AG09319 (cell line): ENCODE results near the gene ALPK3.

Experiments used
- DNase-seq: peaks from one replicate; pipeline ENCODE4 v3.0.0-alpha.2; 2010; ENCODE audit warnings: low read depth; ENCODE audit errors: extremely low read depth
- TF ChIP-seq, protein P1 (sequence below): IDR thresholded peaks from 2 replicates; pipeline ENCODE4 v1.5.1; 2011; ENCODE audit warnings: low read depth, mild to moderate bottlenecking, inconsistent platforms, low read length, moderate library complexity

Gene ALPK3

DNA sequence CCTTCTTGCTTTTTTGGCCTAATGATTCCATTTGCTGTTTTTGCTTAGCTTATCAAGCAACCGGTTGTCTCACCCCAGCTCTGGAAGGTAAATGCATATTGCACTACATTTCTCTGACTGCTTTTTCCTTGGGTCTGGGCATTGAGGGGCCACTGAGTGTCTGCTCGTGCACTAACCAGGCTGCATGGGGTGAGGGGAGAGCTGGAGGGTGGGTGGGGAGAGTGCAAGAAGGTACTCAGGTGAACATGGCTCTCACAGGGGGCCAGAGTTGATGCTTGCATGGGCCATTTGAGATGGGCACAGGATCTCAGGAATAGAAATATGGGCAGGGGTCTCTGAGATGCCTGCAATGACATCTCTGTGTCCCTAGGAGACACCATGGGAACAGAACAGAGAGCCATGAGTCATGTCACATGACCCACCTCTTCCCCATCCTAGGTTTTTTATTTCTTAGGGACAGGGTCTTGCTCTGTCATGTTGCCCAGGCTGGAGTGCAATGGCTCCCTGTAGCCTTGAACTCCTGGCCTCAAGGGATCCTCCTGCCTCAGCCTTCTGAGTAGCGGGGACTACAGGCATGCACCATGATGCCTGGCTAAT is 6.2 kb downstream of the ALPK3 start:
- DNase-seq: no peak
- TF ChIP-seq, protein P1, sequence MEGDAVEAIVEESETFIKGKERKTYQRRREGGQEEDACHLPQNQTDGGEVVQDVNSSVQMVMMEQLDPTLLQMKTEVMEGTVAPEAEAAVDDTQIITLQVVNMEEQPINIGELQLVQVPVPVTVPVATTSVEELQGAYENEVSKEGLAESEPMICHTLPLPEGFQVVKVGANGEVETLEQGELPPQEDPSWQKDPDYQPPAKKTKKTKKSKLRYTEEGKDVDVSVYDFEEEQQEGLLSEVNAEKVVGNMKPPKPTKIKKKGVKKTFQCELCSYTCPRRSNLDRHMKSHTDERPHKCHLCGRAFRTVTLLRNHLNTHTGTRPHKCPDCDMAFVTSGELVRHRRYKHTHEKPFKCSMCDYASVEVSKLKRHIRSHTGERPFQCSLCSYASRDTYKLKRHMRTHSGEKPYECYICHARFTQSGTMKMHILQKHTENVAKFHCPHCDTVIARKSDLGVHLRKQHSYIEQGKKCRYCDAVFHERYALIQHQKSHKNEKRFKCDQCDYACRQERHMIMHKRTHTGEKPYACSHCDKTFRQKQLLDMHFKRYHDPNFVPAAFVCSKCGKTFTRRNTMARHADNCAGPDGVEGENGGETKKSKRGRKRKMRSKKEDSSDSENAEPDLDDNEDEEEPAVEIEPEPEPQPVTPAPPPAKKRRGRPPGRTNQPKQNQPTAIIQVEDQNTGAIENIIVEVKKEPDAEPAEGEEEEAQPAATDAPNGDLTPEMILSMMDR: no peak

DNA sequence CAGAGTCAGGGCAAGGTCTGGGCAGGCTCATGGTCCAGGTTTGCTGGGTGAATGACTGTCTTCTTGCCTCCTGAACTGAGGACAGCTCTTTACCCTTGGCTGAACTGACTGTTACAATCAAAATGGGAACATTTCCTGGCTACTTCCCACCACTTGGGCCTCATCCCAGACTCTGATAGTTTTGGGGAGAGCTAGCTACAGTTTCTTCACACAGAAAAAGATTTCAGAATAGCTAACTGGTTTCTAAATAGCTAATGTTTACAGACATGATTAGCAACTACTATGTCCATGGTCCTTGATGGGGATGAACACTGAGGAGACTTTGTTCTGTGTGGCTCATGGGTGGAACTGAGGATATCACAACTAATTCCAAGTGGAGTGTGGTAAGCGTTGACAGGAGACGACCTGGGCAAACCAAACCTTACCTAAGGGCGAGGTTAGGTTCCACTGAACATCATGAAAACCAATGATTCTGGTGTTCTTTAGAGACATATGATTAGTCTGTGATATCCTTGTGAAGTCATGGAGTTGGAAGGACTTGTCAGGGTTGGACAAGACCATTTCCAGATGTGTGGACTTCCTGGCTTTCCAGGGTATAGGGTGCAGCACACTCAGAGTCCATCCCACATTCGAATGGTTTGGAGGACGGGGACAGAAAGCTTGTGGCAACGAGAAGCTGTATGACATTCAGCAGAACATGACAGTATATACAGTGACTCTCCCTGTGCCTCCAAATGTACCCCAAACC is 7.3 kb downstream of the ALPK3 start:
- DNase-seq: peak; percentile 18
- TF ChIP-seq, protein P1: no peak

DNA sequence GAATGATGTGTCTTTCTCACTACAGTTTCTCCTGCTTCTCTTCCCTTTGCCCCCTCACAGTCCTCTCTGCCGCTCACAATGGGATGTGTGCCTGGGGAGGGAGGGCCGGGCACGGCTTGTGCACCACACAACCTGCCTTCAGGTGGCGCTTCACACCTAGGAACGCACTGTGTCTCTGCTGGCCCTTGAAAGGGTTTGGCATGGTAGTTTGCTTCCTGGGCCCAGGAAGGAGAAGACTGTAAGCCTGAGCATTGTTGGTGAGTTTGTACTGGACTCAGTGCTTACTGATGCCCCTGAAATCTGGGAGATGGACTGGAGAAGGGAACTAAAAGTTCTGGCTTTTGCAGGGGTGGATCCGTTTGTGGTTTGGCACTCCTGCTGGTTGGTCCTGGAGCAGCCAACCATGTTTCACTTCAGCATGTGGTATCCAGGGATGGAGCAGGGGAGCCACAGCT is 9.2 kb downstream of the ALPK3 start:
- TF ChIP-seq, protein P1: no peak; the same call in 1 of the 2 replicates
- no peak for DNase-seq

DNA sequence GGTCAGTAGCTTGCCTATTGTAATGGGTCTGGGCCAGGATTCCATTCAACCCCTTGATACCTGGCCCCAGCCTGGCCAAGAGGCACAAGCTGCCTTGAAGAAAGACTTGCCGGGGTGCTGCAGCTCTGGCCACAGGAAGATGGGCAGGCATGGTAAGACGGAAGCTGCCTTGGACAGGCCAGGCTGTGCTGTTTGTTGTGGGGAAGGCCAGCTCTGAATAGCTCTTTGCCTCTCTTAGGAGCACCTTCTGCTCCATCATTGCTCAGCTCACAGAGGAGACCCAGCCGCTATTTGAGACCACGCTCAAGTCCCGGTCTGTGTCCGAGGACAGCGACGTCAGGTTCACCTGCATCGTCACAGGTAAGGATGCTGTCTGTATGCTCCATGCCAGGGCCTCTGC is 10.1 kb downstream of the ALPK3 start:
- DNase-seq: no peak
- TF ChIP-seq, protein P1: no peak

DNA sequence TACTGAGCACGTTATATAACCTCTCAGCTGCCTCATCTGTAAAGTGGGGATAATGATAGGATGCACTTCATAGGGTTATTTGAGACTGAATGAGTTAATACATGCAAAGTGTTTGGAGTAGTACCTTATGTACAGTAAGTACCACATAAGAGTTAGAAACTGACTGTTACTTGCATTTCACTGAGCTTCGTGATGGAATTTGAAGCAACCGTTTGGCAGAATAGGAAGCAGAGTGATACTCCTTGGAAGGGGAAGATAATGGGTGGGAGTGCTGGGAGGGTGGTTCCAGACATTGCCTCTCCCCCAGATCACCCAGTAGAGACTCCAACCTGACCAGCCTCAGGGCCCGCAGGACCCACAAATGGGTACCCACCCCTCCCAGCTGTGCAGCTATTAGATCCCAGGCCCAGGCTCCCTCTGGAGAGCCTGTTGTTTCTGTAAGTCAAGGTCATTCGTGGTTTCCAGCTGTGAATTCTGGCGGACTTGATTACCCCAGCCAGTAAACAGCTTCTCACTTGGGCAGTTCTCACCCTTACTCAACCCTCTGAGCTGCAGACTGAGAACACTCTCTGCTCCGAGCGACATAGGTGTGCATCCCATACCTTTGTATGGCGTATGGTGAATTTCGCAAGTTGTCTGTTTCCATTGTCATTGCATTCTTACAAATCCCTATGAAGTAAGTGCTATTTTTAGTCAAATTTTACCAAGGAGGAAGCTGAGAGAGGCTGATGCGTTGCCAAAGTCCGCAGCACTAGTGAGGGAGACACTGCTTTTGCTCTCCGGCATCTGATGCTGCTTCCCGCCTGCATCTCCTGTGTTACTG is 11.1 kb downstream of the ALPK3 start:
- TF ChIP-seq, protein P1: no peak
- no peak for DNase-seq

DNA sequence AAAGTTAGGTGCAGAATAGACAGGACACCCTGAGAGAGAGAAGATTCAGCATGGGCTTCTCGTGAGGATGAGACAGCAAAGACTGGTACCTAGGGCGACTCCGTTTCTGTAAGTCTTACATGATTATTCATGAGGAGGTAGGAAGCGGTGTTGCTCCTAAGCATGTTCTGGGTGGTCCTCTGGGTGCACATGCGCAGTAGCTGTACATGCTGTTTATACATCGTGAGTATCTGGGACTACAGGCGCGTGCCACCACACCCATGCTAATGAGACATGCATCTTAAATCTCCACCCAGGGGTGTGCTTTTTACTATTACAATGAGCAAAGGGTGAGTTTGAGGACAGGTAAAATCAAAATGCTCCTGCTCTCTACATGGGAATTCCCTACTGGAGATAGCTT is 12.3 kb downstream of the ALPK3 start:
- TF ChIP-seq, protein P1: no peak
- DNase-seq: no peak

DNA sequence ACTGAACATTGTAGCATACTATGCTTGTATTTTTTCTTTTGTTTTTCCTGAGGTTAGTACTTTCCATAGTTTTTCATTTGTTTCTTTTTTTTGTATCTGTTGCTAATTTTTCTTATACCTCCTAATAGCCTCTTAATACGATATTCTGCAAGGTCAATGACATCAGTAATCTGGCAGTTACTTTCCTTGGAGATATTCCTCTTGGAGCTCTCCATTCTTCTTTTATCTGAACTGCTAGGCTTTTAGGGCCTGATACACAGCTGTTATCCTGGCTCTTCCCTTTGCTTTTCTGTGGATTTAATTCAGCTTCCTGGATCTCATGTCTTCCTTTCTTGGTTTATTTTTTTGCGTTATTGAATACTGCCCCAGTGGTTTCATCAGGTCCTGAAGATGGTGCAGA is 12.9 kb downstream of the ALPK3 start:
- DNase-seq: no peak
- TF ChIP-seq, protein P1: no peak
